ENCODE results near the gene OR2W3. TPM values are rescaled to one million over a fixed set of nuclear protein-coding genes. Genes with fewer than 3 reads are reported as not detected.

The OR2W3 gene
- total RNA-seq (ENCODE audit: low replicate concordance), result not detected in 2 replicates

DNA sequence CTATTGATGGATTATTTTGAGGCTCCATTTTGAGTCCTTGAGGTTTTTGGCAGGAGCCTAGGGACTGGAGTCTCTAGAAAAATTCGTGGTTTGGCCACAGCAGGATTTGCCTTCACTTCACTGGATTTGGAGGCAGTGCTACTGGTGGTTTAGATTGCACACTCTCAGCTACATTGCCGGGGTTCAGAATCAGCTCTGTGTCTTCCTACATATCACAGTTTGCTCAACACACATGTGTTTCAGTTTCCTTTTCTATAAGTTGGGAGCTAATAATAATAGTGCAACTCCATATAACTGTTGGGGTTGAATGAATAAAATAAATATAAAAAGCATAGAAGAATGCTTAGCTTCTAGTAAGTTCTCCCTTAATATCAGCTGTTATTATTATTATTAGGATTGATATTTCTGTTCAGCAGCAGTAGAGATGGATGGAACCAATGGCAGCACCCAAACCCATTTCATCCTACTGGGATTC lies at the start of gene OR2W3:
OR2W3 (plus strand) TSS at position 425 of the 475 bp plus-strand sequence; CDS start at position 425, 0 bp downstream.
- Mint-ChIP-seq H3K9me3 (peaks cover 18% of the 10 kb centered on the region), H3K36me3 (no peaks in the 10 kb centered on the region), H3K4me1 (no peaks in the 10 kb centered on the region), H3K27me3 (ENCODE audit: insufficient read depth, low read depth) (no peaks in the 10 kb centered on the region), H3K4me3 (no peak within 1 kb of the TSS), H3K27ac (no peak within 1 kb of the TSS)
- Histone ChIP-seq H3F3A (ENCODE audit: low read depth) (no peaks in the 10 kb centered on the region), H3K9me3 (ENCODE audit: low read depth) (peaks cover 4% of the 10 kb centered on the region), H3K4me3 (no peak within 1 kb of the TSS), H3K4me1 (no peaks in the 10 kb centered on the region), H3K4me2 (no peak within 1 kb of the TSS), H3K27me3 (no peaks in the 10 kb centered on the region), H3K27ac (no peak within 1 kb of the TSS), H3K9ac (no peak within 1 kb of the TSS), H4K20me1 (ENCODE audit: low read depth) (no peaks in the 10 kb centered on the region), H2AFZ (replicated peaks) (no peak within 1 kb of the TSS), H3K36me3 (no peaks in the 10 kb centered on the region), H3K79me2 (ENCODE audit: low read depth) (no peaks in the 10 kb centered on the region)
- no peak for DNase-seq (ENCODE audit: low spot score)
- TF ChIP-seq EZH2phosphoT487 (IDR thresholded peaks at IDR 0.05), result no peak
- TF ChIP-seq, protein P1, sequence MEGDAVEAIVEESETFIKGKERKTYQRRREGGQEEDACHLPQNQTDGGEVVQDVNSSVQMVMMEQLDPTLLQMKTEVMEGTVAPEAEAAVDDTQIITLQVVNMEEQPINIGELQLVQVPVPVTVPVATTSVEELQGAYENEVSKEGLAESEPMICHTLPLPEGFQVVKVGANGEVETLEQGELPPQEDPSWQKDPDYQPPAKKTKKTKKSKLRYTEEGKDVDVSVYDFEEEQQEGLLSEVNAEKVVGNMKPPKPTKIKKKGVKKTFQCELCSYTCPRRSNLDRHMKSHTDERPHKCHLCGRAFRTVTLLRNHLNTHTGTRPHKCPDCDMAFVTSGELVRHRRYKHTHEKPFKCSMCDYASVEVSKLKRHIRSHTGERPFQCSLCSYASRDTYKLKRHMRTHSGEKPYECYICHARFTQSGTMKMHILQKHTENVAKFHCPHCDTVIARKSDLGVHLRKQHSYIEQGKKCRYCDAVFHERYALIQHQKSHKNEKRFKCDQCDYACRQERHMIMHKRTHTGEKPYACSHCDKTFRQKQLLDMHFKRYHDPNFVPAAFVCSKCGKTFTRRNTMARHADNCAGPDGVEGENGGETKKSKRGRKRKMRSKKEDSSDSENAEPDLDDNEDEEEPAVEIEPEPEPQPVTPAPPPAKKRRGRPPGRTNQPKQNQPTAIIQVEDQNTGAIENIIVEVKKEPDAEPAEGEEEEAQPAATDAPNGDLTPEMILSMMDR (IDR thresholded peaks at IDR 0.05), result no peak
- no peak for TF ChIP-seq EZH2 (IDR thresholded peaks at IDR 0.05)

DNA sequence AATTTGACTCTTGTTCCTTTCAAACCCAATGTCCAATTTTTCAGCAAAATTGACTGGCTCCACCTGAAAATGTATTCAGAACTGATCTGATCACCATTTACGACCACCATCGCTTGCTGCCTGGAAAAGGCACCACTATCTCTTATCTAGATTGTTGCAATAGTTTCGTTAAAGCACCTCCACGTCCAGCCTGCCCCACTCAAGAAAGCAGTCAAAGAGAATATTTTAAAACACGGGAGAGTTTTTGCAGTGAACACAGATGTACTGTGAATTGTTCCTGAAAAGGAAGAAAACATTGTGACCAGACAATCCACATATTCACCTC lies 49.7 kb upstream of the OR2W3 start:
- H3F3A ChIP-seq (ENCODE audit: low read depth), result no peaks in the 10 kb centered on the region
- Mint-ChIP-seq H3K4me3 (no peak overlapping the region), H3K27me3 (ENCODE audit: insufficient read depth, low read depth) (no peaks in the 10 kb centered on the region), H3K27ac (no peak overlapping the region), H3K9me3 (peaks cover 9% of the 10 kb centered on the region), H3K36me3 (no peaks in the 10 kb centered on the region), H3K4me1 (no peaks in the 10 kb centered on the region)
- H3K4me1 ChIP-seq, result no peaks in the 10 kb centered on the region
- no peaks in the 10 kb centered on the region for H4K20me1 ChIP-seq (ENCODE audit: low read depth)
- no peak overlapping the region for H2AFZ ChIP-seq (replicated peaks)
- no peak overlapping the region for H3K9ac ChIP-seq
- no peak overlapping the region for H3K4me3 ChIP-seq
- H3K9me3 ChIP-seq (ENCODE audit: low read depth), result peaks cover 19% of the 10 kb centered on the region
- no peaks in the 10 kb centered on the region for H3K27me3 ChIP-seq
- no peaks in the 10 kb centered on the region for H3K79me2 ChIP-seq (ENCODE audit: low read depth)
- no peaks in the 10 kb centered on the region for H3K36me3 ChIP-seq
- H3K4me2 ChIP-seq, result no peak overlapping the region
- DNase-seq (ENCODE audit: low spot score), result no peak
- H3K27ac ChIP-seq, result no peak overlapping the region
- TF ChIP-seq, protein P1 (IDR thresholded peaks at IDR 0.05), result no peak
- TF ChIP-seq EZH2 (IDR thresholded peaks at IDR 0.05) (no peak), EZH2phosphoT487 (IDR thresholded peaks at IDR 0.05) (no peak)

DNA sequence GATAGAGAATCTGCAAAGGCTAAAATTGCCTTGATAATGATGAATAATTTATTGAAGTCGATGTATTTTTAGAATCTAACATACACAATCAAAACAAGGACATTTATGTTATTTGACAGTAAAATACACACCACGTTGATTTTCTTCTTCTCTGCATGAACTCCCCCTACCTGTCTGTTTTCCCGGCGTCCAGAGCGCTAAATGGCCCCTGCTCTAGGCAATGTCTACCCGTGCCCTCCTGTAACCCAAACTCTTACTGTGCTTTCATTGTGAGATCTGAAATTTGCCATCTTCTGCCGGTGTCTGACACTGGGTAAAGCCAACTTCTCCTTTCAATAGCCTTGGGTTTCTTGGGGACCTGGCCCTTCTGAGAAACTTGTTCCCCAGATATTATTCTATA lies 47.0 kb upstream of the OR2W3 start:
- no peak overlapping the region for H3K4me3 Mint-ChIP-seq
- H3K4me1 ChIP-seq, result no peaks in the 10 kb centered on the region
- peaks cover 3% of the 10 kb centered on the region for H3K27me3 Mint-ChIP-seq (ENCODE audit: insufficient read depth, low read depth)
- H3K4me3 ChIP-seq, result no peak overlapping the region
- H4K20me1 ChIP-seq (ENCODE audit: low read depth), result no peaks in the 10 kb centered on the region
- H3F3A ChIP-seq (ENCODE audit: low read depth), result no peaks in the 10 kb centered on the region
- H3K79me2 ChIP-seq (ENCODE audit: low read depth), result no peaks in the 10 kb centered on the region
- no peaks in the 10 kb centered on the region for H3K36me3 Mint-ChIP-seq
- no peaks in the 10 kb centered on the region for H3K27me3 ChIP-seq
- no peak overlapping the region for H3K9ac ChIP-seq
- no peak overlapping the region for H2AFZ ChIP-seq (replicated peaks)
- H3K9me3 ChIP-seq (ENCODE audit: low read depth), result peaks cover 31% of the 10 kb centered on the region
- no peaks in the 10 kb centered on the region for H3K4me1 Mint-ChIP-seq
- H3K4me2 ChIP-seq, result no peak overlapping the region
- TF ChIP-seq, protein P1 (IDR thresholded peaks at IDR 0.05), result no peak
- TF ChIP-seq EZH2 (IDR thresholded peaks at IDR 0.05), result no peak
- no peak for TF ChIP-seq EZH2phosphoT487 (IDR thresholded peaks at IDR 0.05)
- DNase-seq (ENCODE audit: low spot score), result no peak
- H3K9me3 Mint-ChIP-seq, result peaks cover 12% of the 10 kb centered on the region
- H3K36me3 ChIP-seq, result no peaks in the 10 kb centered on the region
- H3K27ac Mint-ChIP-seq, result no peak overlapping the region
- no peak overlapping the region for H3K27ac ChIP-seq

Measured in neural progenitor cell (in vitro differentiated cells).